SH-SY5Y (cell line): ENCODE data around the gene DOCK10.

Source experiments
- GATA2 ChIP-seq: IDR thresholded peaks from 2 replicates; pipeline ENCODE4 v1.6.1; 2011; ENCODE audit warnings: mild to moderate bottlenecking, low read depth, low read length
- GATA3 ChIP-seq: IDR thresholded peaks from 2 replicates; pipeline ENCODE4 v1.6.1; 2011; ENCODE audit warnings: low read depth, mild to moderate bottlenecking, low read length, moderate library complexity

DNA sequence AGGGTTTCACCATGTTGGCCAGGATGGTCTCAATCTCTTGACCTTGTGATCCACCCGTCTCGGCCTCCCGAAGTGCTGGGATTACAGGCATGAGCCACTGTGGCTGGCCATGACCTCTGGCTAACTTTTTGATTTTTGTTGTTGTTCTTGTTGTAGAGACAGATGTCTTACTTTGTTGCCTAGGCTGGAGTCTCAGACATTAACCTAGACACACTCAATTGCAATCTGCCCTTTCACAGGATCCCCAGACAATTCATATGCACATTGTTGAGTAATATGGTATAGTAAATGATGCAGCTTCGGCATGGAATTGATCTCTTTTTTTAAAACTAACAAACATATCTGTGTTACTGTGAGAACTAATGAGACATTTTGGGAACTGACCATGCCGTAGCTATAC lies 195.6 kb downstream of the DOCK10 start:
- TF ChIP-seq GATA3 (no peak), GATA2 (no peak)
